Germinal center (tissue), 1 donor: ENCODE measurements around the gene PIK3R2.
"Not testable (repeated sequence)": the region's sequence is repeated elsewhere in the genome, so short reads cannot be mapped to it uniquely, and the experiment has no call there.

Experiments used
- DNase-seq: peaks from one replicate; pipeline ENCODE4 v3.0.0; 2012; ENCODE audit warnings: mixed read lengths, low spot score

PIK3R2 gene

GRCh38 chr19:18203863-18204393, 51.0 kb downstream of the PIK3R2 start, which contains the start of gene RAB3A:
RAB3A (minus strand) TSS chr19:18204042; CDS start chr19:18202740, 1,302 bp downstream.
- peak; percentile 97 for DNase-seq

- no peak for DNase-seq
These were observed 51.6 kb downstream of the PIK3R2 start for GRCh38 chr19:18204394-18205199.

- DNase-seq = peak; percentile 74
These were observed 52.4 kb downstream of the PIK3R2 start for GRCh38 chr19:18205200-18205892.

- DNase-seq = no peak
These were observed 53.1 kb downstream of the PIK3R2 start for GRCh38 chr19:18206018-18206417.

- DNase-seq = peak; percentile 60
These were observed 55.4 kb downstream of the PIK3R2 start for GRCh38 chr19:18208098-18208951.

GRCh38 chr19:18209912-18210311, 56.9 kb downstream of the PIK3R2 start:
- DNase-seq = not testable (repeated sequence)

- DNase-seq = no peak
These were observed 58.7 kb downstream of the PIK3R2 start for GRCh38 chr19:18211683-18212082.

GRCh38 chr19:18214779-18215433, 61.9 kb downstream of the PIK3R2 start:
- no peak for DNase-seq

- no peak for DNase-seq
These were observed 63.8 kb downstream of the PIK3R2 start for GRCh38 chr19:18216789-18217188.

- no peak for DNase-seq
These were observed 65.2 kb downstream of the PIK3R2 start for GRCh38 chr19:18218159-18218558.

GRCh38 chr19:18218600-18218999, 65.6 kb downstream of the PIK3R2 start:
- DNase-seq = no peak
